Loucy (cell line): Measurements from ENCODE around the gene LIN9.

Experiments used
- H2AFZ ChIP-seq: fragments of 200-600 bp; sonication (generic); 2 replicates; pipeline ENCODE4 v1.6.0; 2016; ENCODE audit warnings: antibody characterized with exemption, mild to moderate bottlenecking, low read length, moderate library complexity
- H3F3A ChIP-seq: fragments of 200-600 bp; 2 replicates; pipeline ENCODE4 v1.6.0; 2016; ENCODE audit warnings: antibody characterized with exemption, low read depth, mild to moderate bottlenecking
- H3K27me3 ChIP-seq: fragments of 200-600 bp; sonication (generic); 2 replicates; pipeline ENCODE4 v1.6.1; 2014; ENCODE audit warnings: low read length, mild to moderate bottlenecking; ENCODE audit not compliant: insufficient read depth, poor library complexity, severe bottlenecking
- H3K36me3 ChIP-seq: fragments of 200-600 bp; sonication (generic); 2 replicates; pipeline ENCODE4 v1.6.1; 2016; ENCODE audit warnings: low read length; ENCODE audit not compliant: insufficient read depth
- H3K4me1 ChIP-seq: fragments of 200-600 bp; sonication (generic); 2 replicates; pipeline ENCODE4 v1.5.1; 2014; ENCODE audit warnings: low read length, mild to moderate bottlenecking; ENCODE audit not compliant: insufficient read depth, poor library complexity, severe bottlenecking
- H3K4me2 ChIP-seq: fragments of 200-600 bp; sonication (generic); 2 replicates; pipeline ENCODE4 v1.6.0; 2014; ENCODE audit warnings: antibody characterized with exemption, low read length, low read depth, mild to moderate bottlenecking; ENCODE audit not compliant: poor library complexity, severe bottlenecking
- H3K4me3 ChIP-seq: fragments of 200-600 bp; sonication (generic); 2 replicates; pipeline ENCODE4 v1.5.1; 2014; ENCODE audit warnings: low read length, mild to moderate bottlenecking, mixed read lengths; ENCODE audit not compliant: poor library complexity, severe bottlenecking
- H3K79me2 ChIP-seq: fragments of 200-600 bp; sonication (generic); 2 replicates; pipeline ENCODE4 v1.6.1; 2014; ENCODE audit warnings: low read length; ENCODE audit not compliant: insufficient read depth
- H3K9ac ChIP-seq: fragments of 200-600 bp; sonication (generic); 2 replicates; pipeline ENCODE4 v1.6.0; 2014; ENCODE audit warnings: mild to moderate bottlenecking, low read depth, low read length, moderate library complexity; ENCODE audit not compliant: poor library complexity, severe bottlenecking
- H3K9me2 ChIP-seq: fragments of 200-600 bp; sonication (generic); replicated peaks from 2 replicates; pipeline ENCODE4 v1.6.1; 2016; ENCODE audit warnings: low read depth, low read length, mixed read lengths
- H3K9me3 ChIP-seq: fragments of 200-600 bp; sonication (generic); 2 replicates; pipeline ENCODE4 v1.6.1; 2014; ENCODE audit warnings: mild to moderate bottlenecking, antibody characterized with exemption, low read length, low read depth; ENCODE audit not compliant: insufficient read depth
- H4K20me1 ChIP-seq: fragments of 200-600 bp; sonication (generic); 2 replicates; pipeline ENCODE4 v1.6.0; 2014; ENCODE audit warnings: antibody characterized with exemption, low read length, mild to moderate bottlenecking; ENCODE audit not compliant: insufficient read depth, poor library complexity, severe bottlenecking
- EZH2phosphoT487 ChIP-seq: fragments of 200-600 bp; IDR thresholded peaks from 2 replicates; pipeline ENCODE4 v1.6.1; 2018; ENCODE audit warnings: antibody characterized with exemption, mild to moderate bottlenecking, moderate library complexity, borderline replicate concordance
- TF ChIP-seq, protein P1 (sequence below): fragments of 200-600 bp; sonication (generic); conservative IDR thresholded peaks from 2 replicates; pipeline ENCODE4 v1.5.1; 2014; ENCODE audit warnings: mild to moderate bottlenecking, antibody characterized with exemption, low read length

Gene LIN9

DNA sequence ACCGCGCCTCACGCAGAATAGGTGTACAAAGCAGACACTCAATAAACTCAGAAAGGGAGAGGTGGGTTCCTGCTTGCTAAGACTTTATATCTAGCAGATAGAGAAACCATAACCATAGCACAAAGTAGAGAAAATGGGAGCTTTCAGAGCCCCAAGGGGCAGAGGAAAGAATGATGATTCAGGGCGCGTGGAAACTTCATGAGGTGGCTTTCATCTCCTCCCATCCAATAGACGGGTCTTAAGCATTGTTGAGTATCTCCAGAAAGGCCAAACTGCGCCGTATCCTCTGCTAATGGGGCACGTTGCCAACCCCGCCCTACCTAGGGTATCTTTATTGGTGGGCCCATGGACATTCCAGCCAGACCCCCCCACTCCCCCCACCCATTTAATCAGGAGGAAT, 86.3 kb downstream of the LIN9 start:
- no peak overlapping the region for H3K9ac ChIP-seq
- H3K9me3 ChIP-seq = no peaks in the 10 kb centered on the region
- no peak overlapping the region for H3K4me2 ChIP-seq
- no peaks in the 10 kb centered on the region for H3K27me3 ChIP-seq
- H3K36me3 ChIP-seq = no peaks in the 10 kb centered on the region
- H4K20me1 ChIP-seq = no peaks in the 10 kb centered on the region
- no peak overlapping the region for H3K4me3 ChIP-seq
- no peaks in the 10 kb centered on the region for H3F3A ChIP-seq
- H3K79me2 ChIP-seq = no peaks in the 10 kb centered on the region
- no peak overlapping the region for H2AFZ ChIP-seq
- no peak for TF ChIP-seq EZH2phosphoT487
- TF ChIP-seq, protein P1, sequence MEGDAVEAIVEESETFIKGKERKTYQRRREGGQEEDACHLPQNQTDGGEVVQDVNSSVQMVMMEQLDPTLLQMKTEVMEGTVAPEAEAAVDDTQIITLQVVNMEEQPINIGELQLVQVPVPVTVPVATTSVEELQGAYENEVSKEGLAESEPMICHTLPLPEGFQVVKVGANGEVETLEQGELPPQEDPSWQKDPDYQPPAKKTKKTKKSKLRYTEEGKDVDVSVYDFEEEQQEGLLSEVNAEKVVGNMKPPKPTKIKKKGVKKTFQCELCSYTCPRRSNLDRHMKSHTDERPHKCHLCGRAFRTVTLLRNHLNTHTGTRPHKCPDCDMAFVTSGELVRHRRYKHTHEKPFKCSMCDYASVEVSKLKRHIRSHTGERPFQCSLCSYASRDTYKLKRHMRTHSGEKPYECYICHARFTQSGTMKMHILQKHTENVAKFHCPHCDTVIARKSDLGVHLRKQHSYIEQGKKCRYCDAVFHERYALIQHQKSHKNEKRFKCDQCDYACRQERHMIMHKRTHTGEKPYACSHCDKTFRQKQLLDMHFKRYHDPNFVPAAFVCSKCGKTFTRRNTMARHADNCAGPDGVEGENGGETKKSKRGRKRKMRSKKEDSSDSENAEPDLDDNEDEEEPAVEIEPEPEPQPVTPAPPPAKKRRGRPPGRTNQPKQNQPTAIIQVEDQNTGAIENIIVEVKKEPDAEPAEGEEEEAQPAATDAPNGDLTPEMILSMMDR = no peak
- H3K9me2 ChIP-seq = no peaks in the 10 kb centered on the region
- no peaks in the 10 kb centered on the region for H3K4me1 ChIP-seq

DNA sequence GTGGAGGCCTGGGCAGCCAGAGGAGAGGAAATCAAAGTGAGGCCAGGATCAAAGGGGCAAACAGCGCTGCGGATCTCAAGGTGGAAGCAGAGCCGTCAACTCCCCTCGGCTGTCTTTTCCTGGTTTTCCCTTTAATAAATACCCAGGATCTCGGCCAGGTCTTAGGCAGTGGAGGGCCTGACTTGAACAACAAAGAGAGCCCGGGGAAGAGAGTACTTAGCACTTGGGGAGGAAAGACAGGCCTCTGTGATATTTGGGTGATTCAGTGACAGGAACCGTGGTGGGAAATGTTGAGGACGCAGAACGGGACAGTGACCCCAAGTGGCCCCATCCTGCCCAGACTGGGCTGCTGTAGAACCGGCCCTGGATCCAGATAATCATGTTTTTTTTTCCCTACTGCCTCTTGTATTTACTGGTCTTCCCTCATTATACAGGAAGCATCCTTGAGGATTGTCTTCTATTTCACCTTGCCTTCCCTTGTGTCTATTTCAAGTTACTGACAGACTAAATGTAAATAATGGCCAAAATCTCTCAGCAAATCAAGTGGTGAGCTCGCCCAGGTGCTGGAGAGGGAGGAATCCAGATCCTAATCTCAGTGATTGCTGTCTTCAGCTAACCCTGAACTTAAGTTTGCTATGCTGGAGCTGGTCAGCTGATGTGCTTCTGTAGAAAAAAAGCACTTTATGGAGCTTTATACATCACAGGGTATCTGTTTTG, 88.3 kb downstream of the LIN9 start:
- H3K27me3 ChIP-seq = no peaks in the 10 kb centered on the region
- H3K9me2 ChIP-seq = no peaks in the 10 kb centered on the region
- H3F3A ChIP-seq = no peaks in the 10 kb centered on the region
- no peak overlapping the region for H3K4me2 ChIP-seq
- no peak overlapping the region for H2AFZ ChIP-seq
- no peak overlapping the region for H3K9ac ChIP-seq
- TF ChIP-seq EZH2phosphoT487 = no peak
- TF ChIP-seq, protein P1 = no peak
- no peaks in the 10 kb centered on the region for H3K4me1 ChIP-seq
- H3K4me3 ChIP-seq = no peak overlapping the region
- H3K36me3 ChIP-seq = no peaks in the 10 kb centered on the region
- H3K79me2 ChIP-seq = no peaks in the 10 kb centered on the region
- H3K9me3 ChIP-seq = no peaks in the 10 kb centered on the region
- no peaks in the 10 kb centered on the region for H4K20me1 ChIP-seq

DNA sequence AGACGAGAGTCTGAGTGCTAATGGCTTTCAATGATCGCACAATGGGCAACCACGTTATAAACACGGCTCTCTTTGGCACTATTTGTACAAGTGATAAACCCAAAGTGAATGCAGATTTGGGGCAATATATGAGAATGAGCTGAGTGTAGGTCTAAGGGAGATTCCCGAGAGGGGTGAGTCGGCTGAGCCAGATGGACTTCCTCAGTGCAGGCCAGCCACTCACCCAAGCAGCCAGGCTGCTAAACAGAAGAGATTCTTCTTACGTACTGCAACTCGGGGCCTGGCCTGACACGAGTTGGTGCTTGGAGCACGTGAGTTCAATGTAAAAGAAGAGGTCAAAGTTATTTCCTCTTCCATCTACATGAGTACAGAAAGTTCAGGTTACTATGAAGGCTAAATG, 91.7 kb downstream of the LIN9 start:
- Histone ChIP-seq H3K9me2 (no peaks in the 10 kb centered on the region), H3K4me2 (no peak overlapping the region), H3K79me2 (no peaks in the 10 kb centered on the region), H3K4me3 (no peak overlapping the region), H3K9me3 (no peaks in the 10 kb centered on the region), H3K4me1 (no peaks in the 10 kb centered on the region), H3K27me3 (no peaks in the 10 kb centered on the region), H2AFZ (no peak overlapping the region), H3K36me3 (no peaks in the 10 kb centered on the region), H4K20me1 (no peaks in the 10 kb centered on the region), H3K9ac (no peak overlapping the region), H3F3A (no peaks in the 10 kb centered on the region)
- TF ChIP-seq, protein P1 = no peak
- no peak for TF ChIP-seq EZH2phosphoT487
